Thymus (tissue), 11 donors: ENCODE measurements around the gene GPAT3. TPM values are rescaled to one million over a fixed set of nuclear protein-coding genes. Genes with fewer than 3 reads are reported as not detected.

ENCODE experiments used
- DNase-seq, 9 donors: peaks; one replicate each; pipeline ENCODE4 v3.0.0-alpha.2; 2013; ENCODE audit warnings: low spot score in 9 of 9, low read depth in 6 of 9, missing footprints in 1 of 9
- H3K27ac ChIP-seq, 2 donors: one replicate each; pipeline ENCODE4 v1.5.1; 2013; ENCODE audit warnings: control low read depth in 1 of 2, low read depth in 1 of 2, low read length in 1 of 2, mild to moderate bottlenecking in 1 of 2, moderate library complexity in 1 of 2
- H3K27me3 ChIP-seq, 2 donors: one replicate each; pipeline ENCODE4 v1.5.1; 2013; ENCODE audit warnings: low read length in 1 of 2; ENCODE audit not compliant: control insufficient read depth in 2 of 2, insufficient read depth in 1 of 2
- H3K36me3 ChIP-seq, 2 donors: one replicate each; pipeline ENCODE4 v1.5.1; 2013; ENCODE audit warnings: low read length in 1 of 2, mild to moderate bottlenecking in 1 of 2, moderate library complexity in 1 of 2; ENCODE audit not compliant: control insufficient read depth in 2 of 2, insufficient read depth in 2 of 2
- H3K4me1 ChIP-seq, 2 donors: one replicate each; pipeline ENCODE4 v1.5.1; 2013; ENCODE audit warnings: low read length in 2 of 2; ENCODE audit not compliant: control insufficient read depth in 2 of 2, insufficient read depth in 2 of 2
- H3K4me3 ChIP-seq, 2 donors: one replicate each; pipeline ENCODE4 v1.5.1; 2013; ENCODE audit warnings: low read length in 2 of 2, control low read depth in 1 of 2, mild to moderate bottlenecking in 1 of 2
- H3K9me3 ChIP-seq, 2 donors: one replicate each; pipeline ENCODE4 v1.5.1; 2013; ENCODE audit warnings: low read length in 1 of 2, mild to moderate bottlenecking in 1 of 2; ENCODE audit not compliant: control insufficient read depth in 2 of 2, insufficient read depth in 1 of 2
- WGBS: extraction: QIAGEN DNeasy Blood & Tissue Kit; methylation state at CpG from one replicate; pipeline ENCODE4 v1.1.7; 2013; 5-methylcytosine and 5-hydroxymethylcytosine counted together
- polyA plus RNA-seq: library from polyadenylated mRNA; stranded (reverse); fragments of 200-250 nt; gene quantifications from one replicate; pipeline ENCODE4 v1.2.3, GENCODE V29; 2013
- total RNA-seq: library from RNA; stranded (reverse); fragments of 120-200 nt; gene quantifications from one replicate; pipeline ENCODE4 v1.2.4, GENCODE V29; 2013
- donor health status: healthy.

Gene GPAT3
- total and polyA plus RNA-seq, 2 donors, result 1.8 to 2.6 TPM

- no peaks in the 10 kb centered on the region for H3K36me3 ChIP-seq
- no peaks in the 10 kb centered on the region for H3K27me3 ChIP-seq
- 95% methylated on average over 4 of the region's 4 CpGs for WGBS
- H3K27ac ChIP-seq, result no peak overlapping the region
- no peak overlapping the region for H3K4me3 ChIP-seq
- H3K4me1 ChIP-seq, result no peaks in the 10 kb centered on the region
- H3K9me3 ChIP-seq, result no peaks in the 10 kb centered on the region
- DNase-seq, result no peak
Measured at GRCh38 chr4:83643036-83643435, 107.1 kb downstream of the GPAT3 start.

- Histone ChIP-seq H3K4me3 (no peak overlapping the region), H3K4me1 (no peaks in the 10 kb centered on the region), H3K36me3 (no peaks in the 10 kb centered on the region), H3K27ac (no peak overlapping the region), H3K27me3 (no peaks in the 10 kb centered on the region), H3K9me3 (no peaks in the 10 kb centered on the region)
- 4% methylated on average over 5 of the region's 5 CpGs for WGBS
- peak in 8 of 9 donors; percentile 9 to 69 (median 36) for DNase-seq
Measured at GRCh38 chr4:83644677-83645659, 109.1 kb downstream of the GPAT3 start.

GRCh38 chr4:83646538-83647239, 110.8 kb downstream of the GPAT3 start:
- DNase-seq, result no peak
- no peaks in the 10 kb centered on the region for H3K36me3 ChIP-seq
- no peaks in the 10 kb centered on the region for H3K4me1 ChIP-seq
- no peak overlapping the region for H3K27ac ChIP-seq
- no peaks in the 10 kb centered on the region for H3K27me3 ChIP-seq
- no peaks in the 10 kb centered on the region for H3K9me3 ChIP-seq
- WGBS, result 87% methylated on average over 7 of the region's 7 CpGs
- no peak overlapping the region for H3K4me3 ChIP-seq

- H3K4me1 ChIP-seq, result no peaks in the 10 kb centered on the region
- no peaks in the 10 kb centered on the region for H3K9me3 ChIP-seq
- H3K27me3 ChIP-seq, result no peaks in the 10 kb centered on the region
- no peak for DNase-seq
- 91% methylated on average over 4 of the region's 4 CpGs for WGBS
- H3K36me3 ChIP-seq, result no peaks in the 10 kb centered on the region
- no peak overlapping the region for H3K4me3 ChIP-seq
- no peak overlapping the region for H3K27ac ChIP-seq
Measured at GRCh38 chr4:83651846-83652245, 115.9 kb downstream of the GPAT3 start.

Other genes starting within 250 kb of the GPAT3 start
- gene HPSE, start 201.3 kb upstream of the GPAT3 start, total RNA-seq, result 1.7 TPM
- 4.3 TPM for gene HPSE, start 201.3 kb upstream of the GPAT3 start, polyA plus RNA-seq
- gene HELQ, start 80.3 kb upstream of the GPAT3 start, total RNA-seq, result 20.9 TPM
- gene HELQ, start 80.3 kb upstream of the GPAT3 start, polyA plus RNA-seq, result 14.3 TPM
- gene MRPS18C, start 80.0 kb upstream of the GPAT3 start, total RNA-seq, result 58.6 TPM
- gene MRPS18C, start 80.0 kb upstream of the GPAT3 start, polyA plus RNA-seq, result 43.1 TPM
- gene ABRAXAS1, start 51.0 kb upstream of the GPAT3 start, total RNA-seq, result 21.0 TPM
- 17.7 TPM for gene ABRAXAS1, start 51.0 kb upstream of the GPAT3 start, polyA plus RNA-seq